ENCODE results near the gene CD38. TPM values are rescaled to one million over a fixed set of nuclear protein-coding genes. Genes with fewer than 3 reads are reported as not detected.

Gene CD38
- total RNA-seq, 1 donor from 2014 or later = 0.64 TPM

DNA sequence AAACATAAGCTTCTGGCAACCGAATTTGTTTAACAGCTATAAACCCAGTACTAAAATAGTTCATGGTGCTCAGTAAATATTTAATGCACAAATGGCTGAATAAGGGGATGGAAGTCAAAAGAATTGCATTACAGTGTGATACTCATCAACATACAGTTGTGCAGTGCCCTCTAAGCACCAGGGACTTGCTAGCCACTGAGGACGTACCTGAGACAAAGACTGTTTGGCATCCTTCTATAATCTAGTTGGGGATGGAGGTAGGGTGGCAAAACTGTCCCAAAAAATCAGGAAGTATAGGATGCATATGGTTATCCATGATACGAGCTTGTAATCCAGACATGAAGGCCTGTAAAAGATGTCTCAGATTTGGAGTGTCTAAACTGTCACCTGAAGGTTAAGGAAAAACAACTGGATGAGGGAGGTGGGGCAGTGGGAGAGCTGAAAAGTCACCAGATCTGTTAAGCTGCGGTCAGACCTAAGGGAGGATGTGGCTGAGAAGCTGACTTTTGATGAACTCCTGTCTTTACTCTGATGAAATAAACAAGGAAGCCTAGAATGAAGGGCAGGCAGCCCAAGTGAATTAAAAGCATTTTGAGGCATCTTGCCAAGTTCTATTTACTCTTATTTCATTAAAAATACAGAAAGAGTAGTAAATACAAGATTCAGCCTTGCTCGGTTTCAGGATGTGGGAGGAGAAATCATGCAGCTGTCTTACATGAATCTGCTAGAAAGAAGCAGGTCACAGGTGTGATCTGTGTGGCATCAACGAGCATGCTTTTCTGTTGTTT is 12.0 kb upstream of the CD38 start:
- no peak overlapping the region for H3K4me3 ChIP-seq
- Mint-ChIP-seq H3K9me3 (peaks cover 3% of the 10 kb centered on the region), H3K27ac (no peak overlapping the region), H3K4me3 (no peak overlapping the region), H3K27me3 (ENCODE audit: insufficient read depth, low read depth) (no peaks in the 10 kb centered on the region), H3K36me3 (no peaks in the 10 kb centered on the region), H3K4me1 (no peaks in the 10 kb centered on the region)
- no peaks in the 10 kb centered on the region for H3K4me1 ChIP-seq
- no peak for DNase-seq (ENCODE audit: low spot score)
- no peak overlapping the region for H3K27ac ChIP-seq
- no peaks in the 10 kb centered on the region for H4K20me1 ChIP-seq (ENCODE audit: low read depth)
- TF ChIP-seq EZH2phosphoT487 (IDR thresholded peaks at IDR 0.05) (no peak), EZH2 (IDR thresholded peaks at IDR 0.05) (no peak)
- TF ChIP-seq, protein P1, sequence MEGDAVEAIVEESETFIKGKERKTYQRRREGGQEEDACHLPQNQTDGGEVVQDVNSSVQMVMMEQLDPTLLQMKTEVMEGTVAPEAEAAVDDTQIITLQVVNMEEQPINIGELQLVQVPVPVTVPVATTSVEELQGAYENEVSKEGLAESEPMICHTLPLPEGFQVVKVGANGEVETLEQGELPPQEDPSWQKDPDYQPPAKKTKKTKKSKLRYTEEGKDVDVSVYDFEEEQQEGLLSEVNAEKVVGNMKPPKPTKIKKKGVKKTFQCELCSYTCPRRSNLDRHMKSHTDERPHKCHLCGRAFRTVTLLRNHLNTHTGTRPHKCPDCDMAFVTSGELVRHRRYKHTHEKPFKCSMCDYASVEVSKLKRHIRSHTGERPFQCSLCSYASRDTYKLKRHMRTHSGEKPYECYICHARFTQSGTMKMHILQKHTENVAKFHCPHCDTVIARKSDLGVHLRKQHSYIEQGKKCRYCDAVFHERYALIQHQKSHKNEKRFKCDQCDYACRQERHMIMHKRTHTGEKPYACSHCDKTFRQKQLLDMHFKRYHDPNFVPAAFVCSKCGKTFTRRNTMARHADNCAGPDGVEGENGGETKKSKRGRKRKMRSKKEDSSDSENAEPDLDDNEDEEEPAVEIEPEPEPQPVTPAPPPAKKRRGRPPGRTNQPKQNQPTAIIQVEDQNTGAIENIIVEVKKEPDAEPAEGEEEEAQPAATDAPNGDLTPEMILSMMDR (IDR thresholded peaks at IDR 0.05) = no peak
- H3K79me2 ChIP-seq (ENCODE audit: low read depth) = no peaks in the 10 kb centered on the region
- no peak overlapping the region for H3K9ac ChIP-seq
- no peaks in the 10 kb centered on the region for H3F3A ChIP-seq (ENCODE audit: low read depth)
- no peaks in the 10 kb centered on the region for H3K36me3 ChIP-seq
- H2AFZ ChIP-seq (replicated peaks) = peak overlapping the region; percentile 19
- no peaks in the 10 kb centered on the region for H3K27me3 ChIP-seq
- H3K9me3 ChIP-seq (ENCODE audit: low read depth) = peaks cover 4% of the 10 kb centered on the region
- H3K4me2 ChIP-seq = no peak overlapping the region

DNA sequence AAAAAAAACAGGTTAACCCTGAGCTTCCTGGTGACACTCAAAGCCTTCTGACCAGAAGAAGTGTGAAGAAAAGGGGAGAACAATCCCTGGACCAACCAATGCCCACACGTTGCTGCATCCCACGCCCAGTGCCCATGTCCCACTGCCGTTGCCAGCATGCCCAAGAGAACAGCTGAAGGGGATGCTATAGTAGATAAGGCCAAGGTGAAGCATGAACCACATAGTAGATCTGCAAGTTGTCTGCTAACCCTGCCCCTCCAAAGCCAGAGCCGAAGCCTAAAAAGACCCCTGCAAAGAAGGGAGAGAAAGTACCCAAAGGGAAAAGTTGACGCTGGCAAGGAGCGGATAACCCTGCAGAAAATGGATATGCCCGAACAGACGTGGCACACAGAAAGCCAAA is 11.3 kb upstream of the CD38 start:
- no peaks in the 10 kb centered on the region for H3K79me2 ChIP-seq (ENCODE audit: low read depth)
- H3K9ac ChIP-seq = no peak overlapping the region
- peaks cover 3% of the 10 kb centered on the region for H3K9me3 Mint-ChIP-seq
- H3K4me1 Mint-ChIP-seq = no peaks in the 10 kb centered on the region
- H3K4me3 ChIP-seq = no peak overlapping the region
- DNase-seq (ENCODE audit: low spot score) = no peak
- no peaks in the 10 kb centered on the region for H4K20me1 ChIP-seq (ENCODE audit: low read depth)
- no peaks in the 10 kb centered on the region for H3K4me1 ChIP-seq
- no peak overlapping the region for H2AFZ ChIP-seq (replicated peaks)
- no peaks in the 10 kb centered on the region for H3K27me3 ChIP-seq
- no peaks in the 10 kb centered on the region for H3K36me3 ChIP-seq
- no peaks in the 10 kb centered on the region for H3F3A ChIP-seq (ENCODE audit: low read depth)
- H3K4me3 Mint-ChIP-seq = no peak overlapping the region
- no peak overlapping the region for H3K27ac Mint-ChIP-seq
- no peak overlapping the region for H3K27ac ChIP-seq
- H3K4me2 ChIP-seq = no peak overlapping the region
- no peaks in the 10 kb centered on the region for H3K36me3 Mint-ChIP-seq
- H3K9me3 ChIP-seq (ENCODE audit: low read depth) = peaks cover 4% of the 10 kb centered on the region
- no peaks in the 10 kb centered on the region for H3K27me3 Mint-ChIP-seq (ENCODE audit: insufficient read depth, low read depth)
- no peak for TF ChIP-seq EZH2 (IDR thresholded peaks at IDR 0.05)

DNA sequence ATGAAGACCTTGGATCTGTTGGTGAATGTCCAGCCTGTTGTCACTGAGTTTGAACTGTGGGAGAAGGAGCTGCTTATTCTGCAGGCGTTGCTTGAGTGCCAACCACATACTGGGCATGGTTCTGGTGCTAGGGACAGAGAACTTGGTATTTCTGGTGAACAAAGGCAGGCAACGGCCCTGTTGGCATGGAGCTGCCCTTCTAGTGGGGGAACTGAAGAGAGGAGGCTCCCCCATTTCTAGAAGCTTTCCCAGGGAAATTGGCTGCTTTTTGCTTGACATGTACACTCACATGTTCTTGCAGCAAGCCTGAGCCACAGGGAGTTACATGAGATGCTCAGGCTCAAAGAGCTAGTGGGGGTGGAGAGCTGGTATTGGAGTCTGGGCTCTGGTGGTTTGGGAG is 8.9 kb upstream of the CD38 start:
- no peak overlapping the region for H3K4me2 ChIP-seq
- no peaks in the 10 kb centered on the region for H3K36me3 Mint-ChIP-seq
- peaks cover under 1% of the 10 kb centered on the region for H3K27me3 Mint-ChIP-seq (ENCODE audit: insufficient read depth, low read depth)
- H2AFZ ChIP-seq (replicated peaks) = no peak overlapping the region
- no peaks in the 10 kb centered on the region for H3K4me1 ChIP-seq
- no peaks in the 10 kb centered on the region for H3K79me2 ChIP-seq (ENCODE audit: low read depth)
- H3K36me3 ChIP-seq = no peaks in the 10 kb centered on the region
- no peak overlapping the region for H3K27ac Mint-ChIP-seq
- H3K9me3 ChIP-seq (ENCODE audit: low read depth) = no peaks in the 10 kb centered on the region
- no peaks in the 10 kb centered on the region for H3K27me3 ChIP-seq
- no peaks in the 10 kb centered on the region for H3K9me3 Mint-ChIP-seq
- no peaks in the 10 kb centered on the region for H4K20me1 ChIP-seq (ENCODE audit: low read depth)
- H3F3A ChIP-seq (ENCODE audit: low read depth) = no peaks in the 10 kb centered on the region
- H3K27ac ChIP-seq = no peak overlapping the region
- H3K4me3 ChIP-seq = no peak overlapping the region
- TF ChIP-seq, protein P1 (IDR thresholded peaks at IDR 0.05) = no peak
- no peak for TF ChIP-seq EZH2phosphoT487 (IDR thresholded peaks at IDR 0.05)
- TF ChIP-seq EZH2 (IDR thresholded peaks at IDR 0.05) = no peak
- H3K4me3 Mint-ChIP-seq = no peak overlapping the region
- H3K4me1 Mint-ChIP-seq = no peaks in the 10 kb centered on the region
- no peak for DNase-seq (ENCODE audit: low spot score)
- H3K9ac ChIP-seq = no peak overlapping the region

All from neural progenitor cell (in vitro differentiated cells).